ENCODE data around the gene CLC.
"Not testable (repeated sequence)": the region's sequence is repeated elsewhere in the genome, so short reads cannot be mapped to it uniquely, and the experiment has no call there.

The CLC gene

GRCh38 chr19:39692822-39693221 lies 45.0 kb downstream of the CLC start:
- TF ChIP-seq GLIS3 (CRISPR knock-in tag; IDR thresholded peaks at IDR 0.05) (no peak), ESRRG (CRISPR knock-in tag; IDR thresholded peaks at IDR 0.05) (no peak), PPARA (CRISPR knock-in tag; IDR thresholded peaks at IDR 0.05; ENCODE audit: borderline replicate concordance) (no peak), ZFP30 (CRISPR knock-in tag; IDR thresholded peaks at IDR 0.05) (no peak), TCF4 (CRISPR knock-in tag; IDR thresholded peaks at IDR 0.05; ENCODE audit: borderline replicate concordance) (no peak), BACH2 (CRISPR knock-in tag; IDR thresholded peaks at IDR 0.05; ENCODE audit: borderline replicate concordance) (no peak), ISL1 (CRISPR knock-in tag; IDR thresholded peaks at IDR 0.05) (no peak), ARNTL (CRISPR knock-in tag; IDR thresholded peaks at IDR 0.05; ENCODE audit: borderline replicate concordance, low read depth) (no peak), ZNF565 (CRISPR knock-in tag; conservative IDR thresholded peaks at IDR 0.05; ENCODE audit: low read depth) (no peak), TOX (CRISPR knock-in tag; IDR thresholded peaks at IDR 0.05; ENCODE audit: borderline replicate concordance) (no peak), ZFP3 (CRISPR knock-in tag; IDR thresholded peaks at IDR 0.05) (no peak), ZNF70 (CRISPR knock-in tag; IDR thresholded peaks at IDR 0.05) (no peak), ZNF8 (CRISPR knock-in tag; IDR thresholded peaks at IDR 0.05) (no peak), ZC3H10 (CRISPR knock-in tag; IDR thresholded peaks at IDR 0.05) (no peak), OSR1 (CRISPR knock-in tag; IDR thresholded peaks at IDR 0.05) (no peak), CSRNP3 (CRISPR knock-in tag; IDR thresholded peaks at IDR 0.05) (no peak)
- TF ChIP-seq, protein P1, sequence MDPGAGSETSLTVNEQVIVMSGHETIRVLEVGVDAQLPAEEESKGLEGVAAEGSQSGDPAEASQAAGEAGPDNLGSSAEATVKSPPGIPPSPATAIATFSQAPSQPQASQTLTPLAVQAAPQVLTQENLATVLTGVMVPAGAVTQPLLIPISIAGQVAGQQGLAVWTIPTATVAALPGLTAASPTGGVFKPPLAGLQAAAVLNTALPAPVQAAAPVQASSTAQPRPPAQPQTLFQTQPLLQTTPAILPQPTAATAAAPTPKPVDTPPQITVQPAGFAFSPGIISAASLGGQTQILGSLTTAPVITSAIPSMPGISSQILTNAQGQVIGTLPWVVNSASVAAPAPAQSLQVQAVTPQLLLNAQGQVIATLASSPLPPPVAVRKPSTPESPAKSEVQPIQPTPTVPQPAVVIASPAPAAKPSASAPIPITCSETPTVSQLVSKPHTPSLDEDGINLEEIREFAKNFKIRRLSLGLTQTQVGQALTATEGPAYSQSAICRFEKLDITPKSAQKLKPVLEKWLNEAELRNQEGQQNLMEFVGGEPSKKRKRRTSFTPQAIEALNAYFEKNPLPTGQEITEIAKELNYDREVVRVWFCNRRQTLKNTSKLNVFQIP (CRISPR knock-in tag; IDR thresholded peaks at IDR 0.05; ENCODE audit: borderline replicate concordance, low read depth): no peak
- TF ChIP-seq, protein P2, sequence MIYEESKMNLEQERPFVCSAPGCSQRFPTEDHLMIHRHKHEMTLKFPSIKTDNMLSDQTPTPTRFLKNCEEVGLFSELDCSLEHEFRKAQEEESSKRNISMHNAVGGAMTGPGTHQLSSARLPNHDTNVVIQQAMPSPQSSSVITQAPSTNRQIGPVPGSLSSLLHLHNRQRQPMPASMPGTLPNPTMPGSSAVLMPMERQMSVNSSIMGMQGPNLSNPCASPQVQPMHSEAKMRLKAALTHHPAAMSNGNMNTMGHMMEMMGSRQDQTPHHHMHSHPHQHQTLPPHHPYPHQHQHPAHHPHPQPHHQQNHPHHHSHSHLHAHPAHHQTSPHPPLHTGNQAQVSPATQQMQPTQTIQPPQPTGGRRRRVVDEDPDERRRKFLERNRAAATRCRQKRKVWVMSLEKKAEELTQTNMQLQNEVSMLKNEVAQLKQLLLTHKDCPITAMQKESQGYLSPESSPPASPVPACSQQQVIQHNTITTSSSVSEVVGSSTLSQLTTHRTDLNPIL (CRISPR knock-in tag; IDR thresholded peaks at IDR 0.05; ENCODE audit: low read depth): no peak
- TF ChIP-seq, protein P3, sequence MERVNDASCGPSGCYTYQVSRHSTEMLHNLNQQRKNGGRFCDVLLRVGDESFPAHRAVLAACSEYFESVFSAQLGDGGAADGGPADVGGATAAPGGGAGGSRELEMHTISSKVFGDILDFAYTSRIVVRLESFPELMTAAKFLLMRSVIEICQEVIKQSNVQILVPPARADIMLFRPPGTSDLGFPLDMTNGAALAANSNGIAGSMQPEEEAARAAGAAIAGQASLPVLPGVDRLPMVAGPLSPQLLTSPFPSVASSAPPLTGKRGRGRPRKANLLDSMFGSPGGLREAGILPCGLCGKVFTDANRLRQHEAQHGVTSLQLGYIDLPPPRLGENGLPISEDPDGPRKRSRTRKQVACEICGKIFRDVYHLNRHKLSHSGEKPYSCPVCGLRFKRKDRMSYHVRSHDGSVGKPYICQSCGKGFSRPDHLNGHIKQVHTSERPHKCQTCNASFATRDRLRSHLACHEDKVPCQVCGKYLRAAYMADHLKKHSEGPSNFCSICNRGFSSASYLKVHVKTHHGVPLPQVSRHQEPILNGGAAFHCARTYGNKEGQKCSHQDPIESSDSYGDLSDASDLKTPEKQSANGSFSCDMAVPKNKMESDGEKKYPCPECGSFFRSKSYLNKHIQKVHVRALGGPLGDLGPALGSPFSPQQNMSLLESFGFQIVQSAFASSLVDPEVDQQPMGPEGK (CRISPR knock-in tag; IDR thresholded peaks at IDR 0.05; ENCODE audit: borderline replicate concordance): no peak
- TF ChIP-seq, protein P4, sequence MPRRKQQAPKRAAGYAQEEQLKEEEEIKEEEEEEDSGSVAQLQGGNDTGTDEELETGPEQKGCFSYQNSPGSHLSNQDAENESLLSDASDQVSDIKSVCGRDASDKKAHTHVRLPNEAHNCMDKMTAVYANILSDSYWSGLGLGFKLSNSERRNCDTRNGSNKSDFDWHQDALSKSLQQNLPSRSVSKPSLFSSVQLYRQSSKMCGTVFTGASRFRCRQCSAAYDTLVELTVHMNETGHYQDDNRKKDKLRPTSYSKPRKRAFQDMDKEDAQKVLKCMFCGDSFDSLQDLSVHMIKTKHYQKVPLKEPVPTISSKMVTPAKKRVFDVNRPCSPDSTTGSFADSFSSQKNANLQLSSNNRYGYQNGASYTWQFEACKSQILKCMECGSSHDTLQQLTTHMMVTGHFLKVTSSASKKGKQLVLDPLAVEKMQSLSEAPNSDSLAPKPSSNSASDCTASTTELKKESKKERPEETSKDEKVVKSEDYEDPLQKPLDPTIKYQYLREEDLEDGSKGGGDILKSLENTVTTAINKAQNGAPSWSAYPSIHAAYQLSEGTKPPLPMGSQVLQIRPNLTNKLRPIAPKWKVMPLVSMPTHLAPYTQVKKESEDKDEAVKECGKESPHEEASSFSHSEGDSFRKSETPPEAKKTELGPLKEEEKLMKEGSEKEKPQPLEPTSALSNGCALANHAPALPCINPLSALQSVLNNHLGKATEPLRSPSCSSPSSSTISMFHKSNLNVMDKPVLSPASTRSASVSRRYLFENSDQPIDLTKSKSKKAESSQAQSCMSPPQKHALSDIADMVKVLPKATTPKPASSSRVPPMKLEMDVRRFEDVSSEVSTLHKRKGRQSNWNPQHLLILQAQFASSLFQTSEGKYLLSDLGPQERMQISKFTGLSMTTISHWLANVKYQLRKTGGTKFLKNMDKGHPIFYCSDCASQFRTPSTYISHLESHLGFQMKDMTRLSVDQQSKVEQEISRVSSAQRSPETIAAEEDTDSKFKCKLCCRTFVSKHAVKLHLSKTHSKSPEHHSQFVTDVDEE (CRISPR knock-in tag; IDR thresholded peaks at IDR 0.05): no peak
- no peak for ATAC-seq

DNA sequence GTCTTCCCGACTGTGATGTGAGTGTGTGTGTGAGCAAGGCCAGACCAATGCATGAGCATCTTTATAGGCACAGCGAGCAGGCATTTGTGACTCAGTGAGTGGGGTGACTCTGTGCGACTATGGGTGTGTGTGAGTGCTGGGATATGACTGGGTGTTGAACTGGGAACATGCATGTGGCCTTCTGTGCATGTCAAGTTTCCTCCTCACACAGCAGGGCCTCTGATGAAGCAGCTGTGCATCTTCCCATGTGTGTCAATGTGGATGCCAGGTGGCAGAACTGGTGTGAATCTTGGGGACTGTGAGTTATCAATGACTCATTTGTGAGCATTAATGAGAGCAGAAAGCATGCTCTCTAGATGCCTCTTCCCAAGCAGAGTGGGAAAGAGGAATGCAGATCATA lies 45.7 kb downstream of the CLC start:
- TF ChIP-seq ZNF8 (CRISPR knock-in tag; IDR thresholded peaks at IDR 0.05): no peak
- TF ChIP-seq BACH2 (CRISPR knock-in tag; IDR thresholded peaks at IDR 0.05; ENCODE audit: borderline replicate concordance): no peak
- TF ChIP-seq, protein P1 (CRISPR knock-in tag; IDR thresholded peaks at IDR 0.05; ENCODE audit: borderline replicate concordance, low read depth): no peak
- TF ChIP-seq ZC3H10 (CRISPR knock-in tag; IDR thresholded peaks at IDR 0.05): no peak
- TF ChIP-seq, protein P4 (CRISPR knock-in tag; IDR thresholded peaks at IDR 0.05): no peak
- TF ChIP-seq ZFP3 (CRISPR knock-in tag; IDR thresholded peaks at IDR 0.05): no peak
- TF ChIP-seq, protein P2 (CRISPR knock-in tag; IDR thresholded peaks at IDR 0.05; ENCODE audit: low read depth): no peak
- no peak for TF ChIP-seq ZFP30 (CRISPR knock-in tag; IDR thresholded peaks at IDR 0.05)
- no peak for TF ChIP-seq OSR1 (CRISPR knock-in tag; IDR thresholded peaks at IDR 0.05)
- no peak for TF ChIP-seq TOX (CRISPR knock-in tag; IDR thresholded peaks at IDR 0.05; ENCODE audit: borderline replicate concordance)
- no peak for ATAC-seq

DNA sequence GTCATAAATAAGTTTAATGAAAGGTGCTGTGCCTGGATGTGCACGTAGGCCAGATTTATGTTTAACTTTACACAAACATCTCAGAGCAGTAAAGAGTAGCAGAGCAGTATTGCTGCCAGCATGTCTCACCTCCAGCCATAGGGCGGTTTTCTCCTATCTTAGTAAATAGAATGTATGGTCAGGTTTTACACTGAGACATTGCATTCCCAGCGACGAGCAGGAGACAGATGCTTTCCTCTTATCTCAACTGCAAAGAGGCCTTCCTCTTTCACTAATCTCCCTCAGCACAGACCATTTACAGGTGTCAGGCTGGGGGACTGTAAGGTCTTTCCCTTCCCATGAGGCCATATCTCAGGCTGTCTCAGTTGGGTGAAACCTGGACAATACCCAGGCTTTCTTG lies 49.2 kb downstream of the CLC start:
- ATAC-seq: not testable (repeated sequence)
